ENCODE data around the gene FARP2.
"Not testable (repeated sequence)": the region's sequence is repeated elsewhere in the genome, so short reads cannot be mapped to it uniquely, and the experiment has no call there.

The FARP2 gene

GRCh38 chr2:241506793-241507429, 150.8 kb downstream of the FARP2 start:
- DNase-seq = no peak

GRCh38 chr2:241507430-241508239, 151.6 kb downstream of the FARP2 start:
- no peak for DNase-seq

- peak; percentile 88 for DNase-seq
These were observed 152.4 kb downstream of the FARP2 start, which contains the start of gene STK25 for GRCh38 chr2:241508240-241509154. STK25 (minus strand) TSS chr2:241508584; CDS start chr2:241508035, 549 bp downstream.

- no peak for DNase-seq
These were observed 153.2 kb downstream of the FARP2 start for GRCh38 chr2:241509155-241509784.

GRCh38 chr2:241511091-241511741, 155.1 kb downstream of the FARP2 start:
- no peak for DNase-seq

GRCh38 chr2:241514553-241514952, 158.5 kb downstream of the FARP2 start:
- no peak for DNase-seq

GRCh38 chr2:241514986-241515737, 159.1 kb downstream of the FARP2 start:
- DNase-seq = no peak

- no peak for DNase-seq
These were observed 160.5 kb downstream of the FARP2 start for GRCh38 chr2:241516520-241516965.

- no peak for DNase-seq
These were observed 161.2 kb downstream of the FARP2 start for GRCh38 chr2:241517297-241517696.

- no peak for DNase-seq
These were observed 163.6 kb downstream of the FARP2 start for GRCh38 chr2:241519669-241520068.

- DNase-seq = no peak
These were observed 166.4 kb downstream of the FARP2 start for GRCh38 chr2:241522477-241522876.

GRCh38 chr2:241525818-241526780, 170.0 kb downstream of the FARP2 start:
- DNase-seq = not testable (repeated sequence)

GRCh38 chr2:241530571-241530970, 174.5 kb downstream of the FARP2 start:
- DNase-seq = no peak

- no peak for DNase-seq
These were observed 175.2 kb downstream of the FARP2 start for GRCh38 chr2:241531161-241531722.

- DNase-seq = no peak
These were observed 176.1 kb downstream of the FARP2 start for GRCh38 chr2:241532168-241532567.

- no peak for DNase-seq
These were observed 176.9 kb downstream of the FARP2 start for GRCh38 chr2:241532733-241533601.

- DNase-seq = no peak
These were observed 178.2 kb downstream of the FARP2 start for GRCh38 chr2:241534293-241534692.

- no peak for DNase-seq
These were observed 178.8 kb downstream of the FARP2 start for GRCh38 chr2:241534701-241535375.

All from NCI-H2081 treated with DMSO at 0.1 percent for 48 hours (cell line).